H1 (cell line): ENCODE measurements around the gene NDUFA3. TPM values are rescaled to one million over a fixed set of nuclear protein-coding genes. Genes with fewer than 3 reads are reported as not detected.

Experiments used
- CTCF ChIA-PET: fragments of 300-600 bp; sonication (Branson Sonifier 250); formaldehyde crosslinking; loops from one replicate; lab custom pipeline; 2021; ENCODE audit not compliant: partially characterized antibody; lab: Charles Lee
- POLR2A ChIA-PET: fragments of 300-600 bp; sonication (Branson Sonifier 250); formaldehyde crosslinking; loops from one replicate; lab custom pipeline; 2021; ENCODE audit warnings: inconsistent platforms; ENCODE audit not compliant: partially characterized antibody; lab: Charles Lee
- DNase-seq, 2 experiments: peaks; one replicate each; pipeline versions ENCODE4 v3.0.0 to v3.0.0-alpha.2; 2010 to 2022; ENCODE audit warnings: low spot score in 2 of 2, low read depth in 1 of 2, mixed read lengths in 1 of 2
- FAIRE-seq: peaks from 2 replicates; lab custom pipeline; 2011; peaks lifted over from hg19 to GRCh38; lab: Jason Lieb, UNC
- H2AFZ ChIP-seq: 2 replicates; pipeline ENCODE4 v1.8.1; 2012; ENCODE audit warnings: low read length, inconsistent platforms
- H2AK5ac ChIP-seq: 2 replicates; pipeline ENCODE4 v1.6.1; 2013; ENCODE audit warnings: low read depth, low read length
- H2BK120ac ChIP-seq: replicated peaks from 2 replicates; pipeline ENCODE3; 2013; ENCODE audit warnings: low read depth, low read length, inconsistent platforms
- H2BK12ac ChIP-seq: 2 replicates; pipeline ENCODE4 v1.6.1; 2013; ENCODE audit warnings: low read depth, low read length
- H2BK15ac ChIP-seq: 2 replicates; pipeline ENCODE4 v1.6.1; 2013; ENCODE audit warnings: low read length
- H2BK20ac ChIP-seq: 2 replicates; pipeline ENCODE4 v1.6.1; 2013; ENCODE audit warnings: low read length
- H2BK5ac ChIP-seq: 2 replicates; pipeline ENCODE4 v1.6.1; 2013; ENCODE audit warnings: low read depth, low read length
- H3K14ac ChIP-seq: 2 replicates; pipeline ENCODE4 v1.6.1; 2013; ENCODE audit warnings: inconsistent platforms; ENCODE audit not compliant: insufficient read length
- H3K18ac ChIP-seq: 2 replicates; pipeline ENCODE4 v1.6.1; 2013; ENCODE audit warnings: low read length; ENCODE audit errors: extremely low read depth
- H3K23ac ChIP-seq: 2 replicates; pipeline ENCODE4 v1.6.1; 2013; ENCODE audit warnings: inconsistent platforms; ENCODE audit not compliant: insufficient read length
- H3K23me2 ChIP-seq: 2 replicates; pipeline ENCODE4 v1.6.1; 2013; ENCODE audit warnings: low read depth, low read length
- H3K27ac ChIP-seq: 2 replicates; pipeline ENCODE4 v1.6.1; 2011; ENCODE audit warnings: low read depth, low read length, inconsistent platforms
- H3K27me3 ChIP-seq, 4 experiments: replicated peaks in 1 of 4; 1 replicate in 1 of 4; 2 replicates in 3 of 4; pipeline versions ENCODE4 v1.6.1 to v1.8.1; 2011 to 2013; ENCODE audit warnings: low read length in 3 of 4, mild to moderate bottlenecking in 3 of 4, inconsistent platforms in 2 of 4, mixed read lengths in 2 of 4, moderate library complexity in 1 of 4; ENCODE audit not compliant: control insufficient read depth in 3 of 4, insufficient read depth in 3 of 4; ENCODE audit errors: extremely low read depth in 1 of 4
- H3K36me3 ChIP-seq, 4 experiments: 2 replicates each; pipeline versions ENCODE4 v1.6.1 to v1.8.1; 2011 to 2013; ENCODE audit warnings: mild to moderate bottlenecking in 4 of 4, low read length in 3 of 4, moderate library complexity in 2 of 4, control low read depth in 1 of 4, inconsistent platforms in 1 of 4; ENCODE audit not compliant: insufficient read depth in 4 of 4, control insufficient read depth in 2 of 4
- H3K4ac ChIP-seq: replicated peaks from 2 replicates; pipeline ENCODE3; 2013; ENCODE audit warnings: low read length, low read depth, mixed read lengths, inconsistent platforms; ENCODE audit not compliant: insufficient read length
- H3K4me1 ChIP-seq, 4 experiments: replicated peaks in 1 of 4; 1 replicate in 1 of 4; 2 replicates in 3 of 4; pipeline versions ENCODE4 v1.6.1 to v1.8.1; 2011 to 2013; ENCODE audit warnings: low read length in 3 of 4, inconsistent platforms in 2 of 4, mixed read lengths in 1 of 4; ENCODE audit not compliant: insufficient read depth in 4 of 4, control insufficient read depth in 3 of 4
- H3K4me2 ChIP-seq, 2 experiments: 2 replicates each; pipeline versions ENCODE4 v1.6.1 to v1.8.1; 2011 to 2013; ENCODE audit warnings: low read depth in 2 of 2, low read length in 2 of 2, control low read depth in 1 of 2, inconsistent platforms in 1 of 2, mild to moderate bottlenecking in 1 of 2; ENCODE audit not compliant: insufficient read depth in 1 of 2
- H3K4me3 ChIP-seq, 4 experiments: fragments of 200-600, 300-600 bp in 1 of 4; sonication (generic), shearing (Covaris generic), sonication (Bioruptor Twin) in 1 of 4; 2 replicates each; pipeline versions ENCODE4 v1.5.1 to v1.8.1; 2011 to 2016; ENCODE audit warnings: low read length in 4 of 4, low read depth in 3 of 4, control low read depth in 2 of 4, inconsistent platforms in 2 of 4, mild to moderate bottlenecking in 2 of 4, mixed read lengths in 1 of 4, moderate library complexity in 1 of 4; ENCODE audit not compliant: insufficient read depth in 2 of 4; ENCODE audit errors: extremely low read depth in 1 of 4
- H3K56ac ChIP-seq: replicated peaks from 2 replicates; pipeline ENCODE3; 2013; ENCODE audit warnings: low read depth, mild to moderate bottlenecking, mixed read lengths, low read length, inconsistent platforms; ENCODE audit not compliant: insufficient read length
- H3K79me1 ChIP-seq: 2 replicates; pipeline ENCODE4 v1.6.1; 2013; ENCODE audit warnings: low read depth, low read length, control low read depth
- H3K79me2 ChIP-seq, 2 experiments: 2 replicates each; pipeline versions ENCODE4 v1.6.1 to v1.8.1; 2012 to 2013; ENCODE audit warnings: low read length in 2 of 2, mild to moderate bottlenecking in 2 of 2, inconsistent platforms in 1 of 2; ENCODE audit not compliant: insufficient read depth in 2 of 2, control insufficient read depth in 1 of 2
- H3K9ac ChIP-seq, 4 experiments: replicated peaks in 1 of 4; 1 replicate in 1 of 4; 2 replicates in 3 of 4; pipeline versions ENCODE4 v1.6.1 to v1.8.1; 2011 to 2013; ENCODE audit warnings: low read depth in 3 of 4, low read length in 3 of 4, control low read depth in 2 of 4, mild to moderate bottlenecking in 2 of 4, moderate library complexity in 2 of 4, inconsistent platforms in 1 of 4; ENCODE audit errors: extremely low read depth in 1 of 4
- H3K9me3 ChIP-seq, 2 experiments: 2 replicates each; pipeline versions ENCODE4 v1.6.1 to v1.8.1; 2012 to 2013; ENCODE audit warnings: mild to moderate bottlenecking in 2 of 2, moderate library complexity in 2 of 2, control low read depth in 1 of 2, inconsistent platforms in 1 of 2, low read depth in 1 of 2, low read length in 1 of 2, mixed read lengths in 1 of 2; ENCODE audit not compliant: insufficient read depth in 2 of 2
- H4K20me1 ChIP-seq, 2 experiments: replicated peaks in 1 of 2; 2 replicates each; pipeline versions ENCODE3 to v1.8.1; 2011 to 2013; ENCODE audit warnings: inconsistent platforms in 2 of 2, low read length in 2 of 2, mild to moderate bottlenecking in 1 of 2; ENCODE audit not compliant: insufficient read depth in 2 of 2, control insufficient read depth in 1 of 2
- H4K5ac ChIP-seq: 2 replicates; pipeline ENCODE4 v1.6.1; 2013; ENCODE audit warnings: low read length, low read depth, mixed read lengths, inconsistent platforms; ENCODE audit not compliant: insufficient read length
- H4K8ac ChIP-seq: 2 replicates; pipeline ENCODE4 v1.8.0; 2013; ENCODE audit warnings: mild to moderate bottlenecking, moderate library complexity, low read length, inconsistent platforms; ENCODE audit not compliant: insufficient read depth; ENCODE audit errors: extremely low read depth
- H4K91ac ChIP-seq: replicated peaks from 2 replicates; pipeline ENCODE3; 2013; ENCODE audit warnings: low read length, mixed read lengths, inconsistent platforms; ENCODE audit not compliant: insufficient read length
- ASH2L ChIP-seq: fragments of 200-600, 300-600 bp; sonication (generic); IDR thresholded peaks from one replicate; pipeline ENCODE4 v1.7.1; 2017; ENCODE audit warnings: low read length
- BACH1 ChIP-seq: IDR thresholded peaks from 2 replicates; pipeline ENCODE4 v1.6.1; 2012; ENCODE audit warnings: low read length, improper control_type of control experiment
- CREB1 ChIP-seq: IDR thresholded peaks from 2 replicates; pipeline ENCODE4 v1.6.1; 2012; ENCODE audit warnings: inconsistent platforms
- CTBP2 ChIP-seq: IDR thresholded peaks from 2 replicates; pipeline ENCODE4 v1.7.0; 2011; ENCODE audit warnings: borderline replicate concordance, mild to moderate bottlenecking, moderate library complexity, mixed read lengths, low read length; ENCODE audit not compliant: insufficient read depth, insufficient read length
- HDAC6 ChIP-seq: IDR thresholded peaks from one replicate; pipeline ENCODE4 v1.7.1; 2012; ENCODE audit warnings: low read depth, mild to moderate bottlenecking, inconsistent platforms, low read length, moderate library complexity
- JUND ChIP-seq: IDR thresholded peaks from 2 replicates; pipeline ENCODE4 v1.6.1; 2011; ENCODE audit warnings: mild to moderate bottlenecking, improper control_type of control experiment, low read length
- NANOG ChIP-seq: IDR thresholded peaks from 2 replicates; pipeline ENCODE4 v1.6.1; 2011; ENCODE audit warnings: low read length, low read depth, mild to moderate bottlenecking, inconsistent platforms; ENCODE audit not compliant: insufficient read depth, poor library complexity, severe bottlenecking
- SIN3A ChIP-seq, 2 experiments: IDR thresholded peaks in 1 of 2; conservative IDR thresholded peaks in 1 of 2; 2 replicates each; pipeline ENCODE4 v1.6.1; 2011 to 2012; ENCODE audit warnings: low read length in 2 of 2, improper control_type of control experiment in 1 of 2, low read depth in 1 of 2, mild to moderate bottlenecking in 1 of 2
- SP4 ChIP-seq: IDR thresholded peaks from 2 replicates; pipeline ENCODE4 v1.6.1; 2012; ENCODE audit warnings: low read length, inconsistent platforms
- SRF ChIP-seq: IDR thresholded peaks from 2 replicates; pipeline ENCODE4 v1.6.1; 2011; ENCODE audit warnings: mild to moderate bottlenecking, low read depth, low read length, moderate library complexity
- SUZ12 ChIP-seq: fragments of 200-600 bp; sonication (generic); IDR thresholded peaks from 2 replicates; pipeline ENCODE4 v1.6.1; 2012; ENCODE audit warnings: mild to moderate bottlenecking, inconsistent platforms, low read length, moderate library complexity, mixed read lengths
- TAF1 ChIP-seq: IDR thresholded peaks from 2 replicates; pipeline ENCODE4 v1.6.1; 2011; ENCODE audit warnings: mild to moderate bottlenecking, low read depth, low read length
- WGBS, 2 experiments: shearing (Covaris generic) in 1 of 2; methylation state at CpG; one replicate each; pipeline versions ENCODE4 v1.1.6 to v1.1.7; 2013 to 2015; ENCODE audit warnings: low lambda C conversion rate in 2 of 2, mixed read lengths in 2 of 2, inconsistent platforms in 1 of 2, low coverage in 1 of 2, missing lambda C conversion rate in 1 of 2; ENCODE audit not compliant: insufficient replicate concordance in 2 of 2, insufficient coverage in 1 of 2, insufficient read length in 1 of 2; ENCODE audit errors: extremely low coverage in 1 of 2, missing lambda C conversion rate in 1 of 2; 5-methylcytosine and 5-hydroxymethylcytosine counted together
- polyA plus RNA-seq, 7 experiments: library from polyadenylated mRNA; depleted of rRNA in 3 of 7; stranded (reverse) in 5 of 7; unstranded in 2 of 7; fragments of >200 nt in 5 of 7; fragments of 200-250 nt in 2 of 7; gene quantifications; 1 replicate in 5 of 7; 2 replicates in 1 of 7; 4 replicates in 1 of 7; pipeline versions ENCODE4 v1.2.1 to v1.2.3, GENCODE V29; 2011 to 2013; ENCODE audit warnings: missing spikeins in 2 of 7, mixed read lengths in 2 of 7
- total RNA-seq: library from RNA; stranded (reverse); fragmentation: NEBNext Ultra II Directional; extraction: Animal tissue kit (Norgen Biotek cat#: 25700); gene quantifications from 2 replicates; pipeline ENCODE4 v1.2.1, GENCODE V29; 2021

Gene NDUFA3
- total and polyA plus RNA-seq, 2 of the 8 experiments (the other 6 are each of a cell fraction or from before 2014, with no cell fraction given) = 175 to 208 TPM

DNA sequence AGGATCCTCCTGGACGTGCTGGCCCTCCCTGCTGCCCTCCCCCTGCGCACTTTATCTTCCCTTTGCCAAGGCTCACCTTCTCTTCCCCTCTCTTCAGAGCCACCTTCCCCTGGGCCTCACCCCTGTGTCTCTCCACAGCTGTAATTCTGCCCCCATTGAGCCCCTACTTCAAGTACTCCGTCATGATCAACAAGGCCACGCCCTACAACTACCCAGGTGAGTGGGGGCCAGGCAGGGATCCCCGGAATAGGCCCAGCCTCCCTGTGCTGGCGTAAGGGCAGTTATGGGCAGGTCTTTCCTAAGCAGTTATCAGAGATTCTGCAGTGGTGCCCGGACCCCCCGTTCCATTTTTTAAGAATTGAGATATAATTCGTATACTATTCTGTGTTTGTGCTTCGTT, 3.1 kb downstream of the NDUFA3 start:
- Histone ChIP-seq H3K9ac (no peak overlapping the region), H4K5ac (no peak overlapping the region), H2BK5ac (no peak overlapping the region), H2BK120ac (no peak overlapping the region), H3K27ac (no peak overlapping the region), H3K79me2 (peaks cover 0 to 13% of the 10 kb centered on the region in 2 experiments; a peak in 2 of 4 replicates), H4K91ac (no peak overlapping the region), H2AFZ (no peak overlapping the region), H3K23ac (no peak overlapping the region), H4K20me1 (peaks cover 3 to 14% of the 10 kb centered on the region in 2 experiments), H3K4me1 (0 out of 7 replicates have a peak, but pooled peaks cover 0 to 2% (median 0%) of the 10 kb centered on the region in 4 experiments), H3K4me2 (no peak overlapping the region), H3K23me2 (peaks cover 5% of the 10 kb centered on the region), H3K79me1 (no peaks in the 10 kb centered on the region; the same call in 1 of the 2 replicates), H2BK12ac (no peak overlapping the region), H3K36me3 (peaks cover 16 to 51% (median 41%) of the 10 kb centered on the region in 4 experiments), H3K4ac (no peak overlapping the region), H3K27me3 (no peaks in the 10 kb centered on the region), H2AK5ac (no peak overlapping the region), H2BK20ac (no peak overlapping the region), H3K56ac (no peak overlapping the region), H3K18ac (no peak overlapping the region), H2BK15ac (no peak overlapping the region), H3K4me3 (no peak overlapping the region), H4K8ac (no peak overlapping the region), H3K14ac (no peak overlapping the region), H3K9me3 (no peaks in the 10 kb centered on the region)
- TF ChIP-seq NANOG = no peak
- no peak for TF ChIP-seq HDAC6
- no peak for TF ChIP-seq CTBP2
- TF ChIP-seq ASH2L = no peak
- TF ChIP-seq SRF = no peak
- TF ChIP-seq SUZ12 = no peak
- TF ChIP-seq BACH1 = no peak
- no peak for TF ChIP-seq SP4
- TF ChIP-seq TAF1 = no peak
- TF ChIP-seq SIN3A (conservative IDR thresholded peaks at IDR 0.05 in 1 of 2, IDR thresholded peaks at IDR 0.05 in 1 of 2; ENCODE audit: low read depth in 1 of 2, low read length in 2 of 2) = no peak
- TF ChIP-seq CREB1 = no peak
- no peak for TF ChIP-seq JUND
- DNase-seq (no peak), FAIRE-seq (no peak)
- ChIA-PET CTCF (interaction anchor here (1.0 kb wide), 1 partner anchor 82 kb away, joined by 3 read pairs; no protein-coding TSS in a partner anchor), POLR2A (interaction anchor here (0.6 to 9.2 kb wide), 4 partner anchors 10 to 243 kb away, joined by 3 to 116 read pairs (median 4); partner anchors contain the start of genes PRPF31 and TFPT)
- 91% methylated on average over 10 of the region's 10 CpGs; no CpG with 5 or more reads in 1 of the 2 experiments for WGBS, 2 experiments
